ENCODE data around the gene EME1.

Gene EME1

DNA sequence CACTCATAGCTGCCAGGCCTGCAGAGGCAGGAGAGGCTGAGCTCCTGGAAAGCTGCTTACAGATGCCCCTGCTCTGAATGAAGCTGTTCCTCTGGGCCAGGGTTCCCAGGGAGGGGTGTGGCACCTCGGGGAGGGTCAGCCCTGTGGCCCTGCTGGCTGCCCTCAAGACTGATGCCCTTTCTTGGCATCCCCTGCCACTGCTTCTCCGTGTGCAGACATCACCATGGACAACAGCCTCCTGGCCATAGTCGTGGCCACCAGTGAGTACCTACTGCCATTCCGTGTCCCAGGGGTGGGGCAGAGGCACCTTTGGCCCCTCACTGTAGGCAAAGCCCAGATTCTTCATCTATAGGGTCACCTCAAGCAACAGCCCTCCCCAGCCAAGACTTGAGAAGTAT lies 9.0 kb upstream of the EME1 start:
- no peak for DNase-seq

DNA sequence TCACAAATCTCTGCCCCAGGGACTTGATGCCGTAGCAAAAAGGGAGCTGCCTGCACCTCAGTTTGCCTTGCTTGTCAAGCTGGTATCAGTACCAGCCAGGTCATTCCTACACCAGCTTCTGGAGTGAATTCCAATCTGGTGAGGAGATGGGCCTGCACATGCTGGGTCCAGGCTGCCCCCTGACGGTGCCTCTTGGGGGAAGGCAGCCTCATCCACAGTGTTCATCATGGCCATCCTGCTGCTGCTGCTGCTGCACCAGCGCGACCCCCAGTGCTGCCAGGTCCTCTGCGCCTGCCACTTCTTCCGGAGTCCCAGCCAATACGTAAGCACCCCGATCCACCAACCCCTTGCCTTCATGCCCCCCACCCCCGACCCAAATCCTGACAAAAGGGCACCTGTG lies 8.3 kb upstream of the EME1 start:
- no peak for DNase-seq

- DNase-seq = no peak
Observed at GRCh38 chr17:50365165-50365564, 7.9 kb upstream of the EME1 start.

DNA sequence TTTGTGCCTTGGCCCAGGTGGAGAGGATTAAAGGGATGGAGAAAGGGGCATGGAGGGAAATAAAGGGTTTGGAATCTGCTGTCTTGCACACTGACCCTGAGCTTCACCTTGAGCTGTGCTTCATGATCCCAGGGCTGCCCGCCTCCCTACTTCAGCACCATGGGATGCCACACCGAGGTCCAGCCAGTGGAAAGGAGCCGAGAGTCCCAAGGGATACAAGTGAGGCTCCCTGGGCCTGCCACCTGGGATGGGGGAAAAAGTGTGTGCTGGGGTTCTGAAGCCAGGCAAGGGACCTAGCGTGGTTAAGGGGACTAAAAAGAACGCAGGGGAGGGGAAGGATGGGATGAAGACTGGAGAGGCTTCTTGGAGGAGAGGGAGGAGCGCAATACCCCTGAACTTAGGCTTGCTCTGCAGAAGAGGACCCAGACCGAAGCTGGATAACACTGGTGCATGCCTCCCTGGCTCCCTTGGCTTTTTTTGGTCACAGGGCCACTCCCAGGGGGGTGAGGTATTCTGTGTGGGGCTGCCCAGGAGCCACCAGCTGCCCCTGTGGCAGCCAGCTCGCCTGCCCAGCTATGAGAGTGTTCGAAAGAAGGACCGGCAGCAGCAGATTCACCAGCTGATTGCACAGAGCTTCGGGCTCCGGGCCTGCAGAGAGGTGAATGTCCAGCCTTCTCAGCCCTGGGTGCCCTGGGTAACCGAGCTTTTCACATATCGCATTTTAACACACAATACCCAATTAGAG lies 7.2 kb upstream of the EME1 start:
- no peak for DNase-seq

- no peak for DNase-seq
Observed at GRCh38 chr17:50367401-50367800, 5.6 kb upstream of the EME1 start.

GRCh38 chr17:50370052-50370451 lies 3.0 kb upstream of the EME1 start:
- DNase-seq = no peak

GRCh38 chr17:50371526-50371925 lies 1.5 kb upstream of the EME1 start:
- no peak for DNase-seq

GRCh38 chr17:50372222-50372757 lies 739 bp upstream of the EME1 start:
- no peak for DNase-seq

GRCh38 chr17:50373705-50374104 lies 676 bp downstream of the EME1 start:
- no peak for DNase-seq

GRCh38 chr17:50375858-50376538 lies 3.0 kb downstream of the EME1 start:
- no peak for DNase-seq

GRCh38 chr17:50379351-50380132 lies 6.5 kb downstream of the EME1 start:
- DNase-seq = no peak

DNA sequence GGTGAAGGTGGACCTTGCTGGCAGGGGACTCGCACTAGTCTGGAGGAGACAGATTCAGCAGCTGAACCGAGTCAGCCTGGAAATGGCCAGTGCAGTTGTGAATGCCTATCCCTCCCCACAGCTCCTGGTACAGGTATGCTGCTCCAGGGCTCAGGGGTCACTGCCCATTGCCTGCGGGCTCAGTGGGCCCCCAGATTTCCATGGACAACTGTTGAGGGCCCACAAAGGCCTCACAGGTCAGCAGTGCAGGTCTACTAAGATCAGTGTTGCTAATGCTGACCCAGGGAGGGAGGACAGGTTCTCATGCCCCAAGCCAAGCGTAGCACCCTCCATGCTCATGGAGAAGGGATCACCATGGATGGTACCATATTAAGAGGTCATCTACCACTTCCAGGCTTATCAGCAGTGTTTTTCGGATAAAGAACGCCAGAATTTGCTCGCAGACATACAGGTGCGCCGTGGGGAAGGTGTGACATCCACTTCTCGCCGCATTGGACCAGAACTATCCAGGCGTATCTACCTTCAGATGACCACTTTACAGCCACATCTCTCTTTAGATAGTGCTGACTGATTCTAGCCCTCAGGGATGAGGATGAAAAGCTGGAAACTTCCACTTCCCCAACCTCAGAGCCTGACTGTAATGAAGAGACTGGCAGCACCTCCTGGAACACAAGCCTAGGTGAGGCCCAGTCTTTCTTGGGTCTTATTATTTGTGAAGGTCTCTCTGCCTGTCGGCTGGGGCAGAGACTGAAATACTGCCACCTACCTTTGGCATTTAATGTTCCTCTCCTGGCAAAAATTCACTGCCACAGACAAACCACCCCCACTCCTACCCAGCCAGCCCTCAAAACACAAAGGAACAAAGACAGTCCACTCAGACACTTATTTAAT lies 7.6 kb downstream of the EME1 start:
- no peak for DNase-seq

DNA sequence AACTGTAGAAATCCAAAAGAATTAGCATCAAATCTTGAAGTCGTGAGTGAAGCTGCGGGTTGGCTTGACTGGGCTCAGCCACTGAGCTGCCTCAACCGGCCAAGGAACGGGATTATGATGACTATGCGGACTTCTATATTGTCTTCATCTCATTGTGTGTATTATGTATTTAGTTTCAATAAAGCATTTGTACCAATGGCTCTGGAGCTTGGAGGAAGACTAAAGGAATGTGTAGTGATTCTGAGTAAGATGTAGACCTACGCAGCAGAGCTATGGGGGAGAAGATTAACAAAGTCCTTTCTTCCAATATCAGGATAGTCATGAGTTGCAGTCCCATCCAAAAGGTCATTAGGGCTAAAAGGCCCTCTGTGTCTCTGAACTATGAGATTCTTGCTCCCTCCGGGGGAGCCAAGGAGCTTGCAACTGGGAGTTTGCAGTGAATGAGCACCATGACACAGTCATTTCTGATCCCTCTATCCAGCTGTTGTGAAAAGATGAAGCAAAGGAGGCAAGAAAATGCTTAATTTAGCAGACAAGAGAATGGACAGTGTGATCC lies 8.3 kb downstream of the EME1 start:
- DNase-seq = no peak

DNA sequence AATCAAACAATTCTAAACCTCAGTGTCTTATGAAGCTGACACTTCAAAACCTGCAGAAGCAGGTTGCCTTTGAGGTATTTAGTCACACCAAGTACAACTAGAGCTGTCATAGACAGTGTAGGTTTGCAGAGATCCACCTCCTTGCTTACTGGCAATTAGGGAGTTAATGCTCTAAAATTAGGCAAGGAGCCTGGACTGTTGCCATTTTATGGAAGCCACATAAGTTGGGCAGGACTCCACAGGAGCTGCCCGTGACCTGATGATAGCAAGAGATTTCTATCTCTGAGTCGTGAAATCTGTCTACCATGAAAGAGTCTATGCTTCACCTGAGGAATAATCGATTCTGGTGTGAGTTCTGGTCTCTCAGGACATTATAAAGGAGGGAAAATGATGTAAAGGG lies 8.9 kb downstream of the EME1 start:
- DNase-seq = no peak

DNA sequence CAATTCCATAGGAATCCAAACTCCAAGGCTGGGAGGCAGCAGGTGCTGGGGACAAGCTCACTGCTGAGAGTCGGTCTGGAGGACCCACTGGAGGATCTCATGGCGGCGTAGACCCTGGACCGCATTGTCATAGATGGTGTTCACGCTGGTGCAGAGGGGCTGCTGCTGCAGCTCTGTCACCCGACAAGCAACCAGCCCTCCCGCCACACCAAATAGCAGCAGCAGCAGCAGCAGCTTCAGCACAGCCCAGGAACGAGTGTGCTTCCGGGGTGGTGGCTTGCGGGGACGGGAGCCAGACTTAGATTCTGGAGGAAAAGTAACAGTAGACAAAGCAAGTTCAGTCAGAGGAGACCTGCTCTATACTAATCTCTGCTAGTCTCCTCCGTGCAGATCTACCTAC lies 9.9 kb downstream of the EME1 start:
- DNase-seq = no peak

DNA sequence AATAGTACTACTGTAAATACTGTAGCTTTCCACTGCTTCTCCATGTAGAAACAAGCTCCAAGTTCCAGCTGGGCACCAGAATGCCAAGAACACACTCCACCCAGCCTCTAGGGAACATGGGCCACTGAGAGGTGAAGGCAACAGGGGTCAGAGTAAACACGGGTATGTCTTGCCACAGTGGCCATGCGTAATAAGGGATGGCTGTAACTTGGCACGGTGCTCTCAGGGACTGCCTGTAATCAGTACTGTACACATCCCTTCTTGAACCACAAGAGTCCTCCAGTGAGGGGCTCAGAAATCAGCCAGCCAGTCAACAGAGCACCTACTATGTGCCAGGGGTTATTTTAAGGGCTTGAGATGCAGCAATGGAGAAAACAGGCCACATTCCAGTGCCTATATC lies 13.5 kb downstream of the EME1 start:
- no peak for DNase-seq

DNA sequence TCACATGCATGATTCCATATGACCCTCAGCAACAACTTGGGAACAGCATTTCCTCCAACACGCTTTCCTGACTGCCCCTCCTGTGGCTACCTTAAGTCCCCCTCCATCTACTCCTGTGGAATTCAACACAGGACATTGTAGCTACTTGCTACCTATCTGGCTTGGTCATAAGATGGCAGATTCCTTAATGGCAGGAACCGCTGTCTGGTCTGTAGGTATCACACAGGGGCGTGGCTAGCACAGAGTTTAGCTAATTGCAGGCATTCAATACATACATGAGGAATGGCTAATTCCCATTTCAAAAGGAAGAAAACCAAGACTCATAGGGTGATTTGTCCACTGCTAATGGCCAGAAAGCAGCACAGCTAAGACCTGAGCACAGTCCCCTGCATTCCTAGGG lies 15.7 kb downstream of the EME1 start:
- DNase-seq = no peak

DNA sequence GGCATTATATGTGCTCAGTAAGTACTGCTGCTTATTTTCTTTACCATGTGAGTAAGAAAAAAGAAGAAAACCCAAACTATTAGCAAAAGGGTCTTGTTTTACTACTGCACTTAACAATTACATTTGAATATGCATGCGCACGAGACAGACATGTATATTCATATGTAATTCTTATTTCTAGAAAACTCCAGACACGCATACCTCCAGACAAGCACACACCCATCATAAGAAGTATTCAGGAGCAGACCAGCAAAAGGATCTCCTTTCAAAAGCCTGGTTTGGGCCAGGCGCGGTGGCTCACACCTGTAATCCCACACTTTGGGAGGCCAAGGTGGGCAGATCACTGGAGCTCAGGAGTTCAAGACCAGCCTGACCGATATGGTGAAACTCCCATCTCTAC lies 16.5 kb downstream of the EME1 start:
- no peak for DNase-seq

DNA sequence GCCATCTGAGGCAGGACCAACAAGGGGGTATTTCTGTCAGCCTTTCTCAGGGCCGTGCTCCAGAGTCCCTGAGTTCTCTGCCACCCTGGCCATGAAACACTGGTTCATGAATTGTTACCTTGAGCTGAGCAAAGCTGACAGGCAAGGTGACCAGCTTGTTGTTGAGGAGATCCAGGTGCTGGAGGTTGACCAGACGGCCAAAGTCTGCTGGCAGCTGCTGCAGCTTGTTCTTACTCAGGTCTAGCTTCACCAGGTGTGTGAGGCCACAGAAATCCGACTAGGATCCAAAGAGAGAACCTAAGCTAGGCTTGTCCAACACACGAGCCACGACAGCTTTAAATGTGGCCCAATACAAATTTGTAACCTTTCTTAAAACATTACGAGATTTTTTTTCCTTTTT lies 19.6 kb downstream of the EME1 start:
- no peak for DNase-seq

DNA sequence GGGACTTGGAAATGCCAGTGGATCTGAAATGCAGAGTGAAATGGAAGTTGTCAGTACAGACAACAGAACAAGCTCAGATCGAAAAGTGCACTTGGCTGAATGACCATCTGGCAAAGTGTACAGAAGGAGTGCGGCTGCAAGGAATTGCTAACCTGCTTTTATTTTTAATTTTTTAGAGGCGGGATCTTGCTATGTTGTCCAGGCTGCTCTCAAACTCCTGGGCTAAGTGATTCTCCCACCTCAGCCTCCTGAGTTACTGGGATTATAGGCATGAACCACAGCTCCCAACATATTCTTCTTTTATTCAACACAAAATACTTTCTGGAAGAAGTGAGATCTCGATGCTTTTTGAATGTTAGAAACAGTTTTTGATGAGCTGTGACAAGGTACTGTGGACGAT lies 20.7 kb downstream of the EME1 start:
- no peak for DNase-seq

- no peak for DNase-seq
Observed at GRCh38 chr17:50394711-50395110, 21.7 kb downstream of the EME1 start.
